ENCODE results near the gene COMT. TPM values are rescaled to one million over a fixed set of nuclear protein-coding genes. Genes with fewer than 3 reads are reported as not detected.

The COMT gene
- total RNA-seq, 1 donor: 120 TPM

GRCh38 chr22:20016734-20017621 lies 75.4 kb downstream of the COMT start, which contains the start of gene ARVCF:
TSS of gene ARVCF (minus strand) at chr22:20016823. CDS start at chr22:19990794, 26,029 bp downstream.
- TF ChIP-seq CTCF (IDR thresholded peaks at IDR 0.05; ENCODE audit: insufficient read depth, low read length): peak; percentile 16
- peak; percentile 86 for DNase-seq (ENCODE audit: low read depth)
- peak within 1 kb of the TSS; percentile 65 for H3K4me3 ChIP-seq (ENCODE audit: low read depth, low read length)

- no peak overlapping the region for H3K4me3 ChIP-seq (ENCODE audit: low read depth, low read length)
- no peak for TF ChIP-seq CTCF (IDR thresholded peaks at IDR 0.05; ENCODE audit: insufficient read depth, low read length)
- DNase-seq (ENCODE audit: low read depth): no peak
These were observed 76.0 kb downstream of the COMT start for GRCh38 chr22:20017622-20017958.

GRCh38 chr22:20018001-20018400 lies 76.4 kb downstream of the COMT start:
- no peak overlapping the region for H3K4me3 ChIP-seq (ENCODE audit: low read depth, low read length)
- no peak for DNase-seq (ENCODE audit: low read depth)
- no peak for TF ChIP-seq CTCF (IDR thresholded peaks at IDR 0.05; ENCODE audit: insufficient read depth, low read length)

Other genes starting within 250 kb of the COMT start
- 18.4 and 62.3 TPM in 2 replicates for gene SEPTIN5, start 227.3 kb upstream of the COMT start, total RNA-seq (ENCODE audit: low replicate concordance)
- gene GP1BB, start 218.2 kb upstream of the COMT start, total RNA-seq (ENCODE audit: low replicate concordance): 2.1 and 20.1 TPM in 2 replicates
- gene TBX1, start 181.0 kb upstream of the COMT start, total RNA-seq (ENCODE audit: low replicate concordance): 2.8 TPM in 1 of 2 replicates, not detected in the other
- gene GNB1L, start 86.9 kb upstream of the COMT start, total RNA-seq (ENCODE audit: low replicate concordance): 4.0 and 5.2 TPM in 2 replicates
- 5.9 and 10.8 TPM in 2 replicates for gene RTL10, start 86.9 kb upstream of the COMT start, total RNA-seq (ENCODE audit: low replicate concordance)
- gene TXNRD2, start within 50 bp of the COMT start, total RNA-seq (ENCODE audit: low replicate concordance): 16.4 and 16.8 TPM in 2 replicates
- gene ARVCF, start 75.1 kb downstream of the COMT start, total RNA-seq (ENCODE audit: low replicate concordance): 9.7 and 12.9 TPM in 2 replicates
- gene TANGO2, start 79.3 kb downstream of the COMT start, total RNA-seq (ENCODE audit: low replicate concordance): 25.7 and 41.7 TPM in 2 replicates
- 22.0 and 29.0 TPM in 2 replicates for gene DGCR8, start 138.5 kb downstream of the COMT start, total RNA-seq (ENCODE audit: low replicate concordance)
- gene RANBP1, start 174.3 kb downstream of the COMT start, total RNA-seq (ENCODE audit: low replicate concordance): 160 and 191 TPM in 2 replicates
- gene TRMT2A, start 175.5 kb downstream of the COMT start, total RNA-seq (ENCODE audit: low replicate concordance): 18.4 and 28.7 TPM in 2 replicates
- 8.7 and 12.7 TPM in 2 replicates for gene ZDHHC8, start 190.0 kb downstream of the COMT start, total RNA-seq (ENCODE audit: low replicate concordance)
- gene CCDC188, start 209.3 kb downstream of the COMT start, total RNA-seq (ENCODE audit: low replicate concordance): 0.45 TPM in 1 of 2 replicates, not detected in the other